HepG2 (cell line): ENCODE results near the gene PERP. TPM values are rescaled to one million over a fixed set of nuclear protein-coding genes. Genes with fewer than 3 reads are reported as not detected.

ENCODE experiments used
- ATRX ChIP-seq: sonication (generic); formaldehyde crosslinking; IDR thresholded peaks from 2 replicates; pipeline ENCODE4 v1.4.0; 2020; ENCODE audit warnings: missing genetic modification reagents, borderline replicate concordance
- BRF2 ChIP-seq: sonication (generic); formaldehyde crosslinking; IDR thresholded peaks from 2 replicates; pipeline ENCODE4 v1.8.1; 2022; ENCODE audit warnings: mild to moderate bottlenecking, missing genetic modification reagents
- CCAR2 ChIP-seq: fragments of 200-400 bp; formaldehyde crosslinking; optimal IDR thresholded peaks from 2 replicates; pipeline ENCODE3; 2018; ENCODE audit warnings: low read depth, mild to moderate bottlenecking, low read length, moderate library complexity
- CTCF ChIP-seq: sonication (generic); formaldehyde crosslinking; IDR thresholded peaks from 2 replicates; pipeline ENCODE4 v1.5.0; 2020; ENCODE audit warnings: mild to moderate bottlenecking, missing genetic modification reagents, moderate library complexity
- FOXA3 ChIP-seq: IDR thresholded peaks from 2 replicates; pipeline ENCODE4 v1.6.1; 2016; ENCODE audit warnings: missing genetic modification reagents, missing compliant biosample characterization
- GTF2F1 ChIP-seq: fragments of 150-350 bp; IDR thresholded peaks from 2 replicates; pipeline ENCODE4 v1.6.1; 2014; ENCODE audit warnings: low read length
- IRF2 ChIP-seq: IDR thresholded peaks from 2 replicates; pipeline ENCODE4 v1.6.1; 2018; ENCODE audit warnings: missing genetic modification reagents, missing compliant biosample characterization
- KIAA2018 ChIP-seq: sonication (generic); formaldehyde crosslinking; IDR thresholded peaks from 2 replicates; pipeline ENCODE4 v1.5.0; 2020; ENCODE audit warnings: mild to moderate bottlenecking, missing genetic modification reagents, borderline replicate concordance
- KLF9 ChIP-seq: IDR thresholded peaks from 2 replicates; pipeline ENCODE4 v1.6.1; 2016; ENCODE audit warnings: low read depth
- TGIF2 ChIP-seq: IDR thresholded peaks from 2 replicates; pipeline ENCODE4 v1.6.1; 2016; ENCODE audit warnings: control low read depth, missing compliant biosample characterization
- THYN1 ChIP-seq: sonication (generic); formaldehyde crosslinking; IDR thresholded peaks from 2 replicates; pipeline ENCODE4 v1.8.1; 2023; ENCODE audit warnings: low read depth, mild to moderate bottlenecking, moderate library complexity, missing genetic modification reagents, borderline replicate concordance
- TRIM22 ChIP-seq: fragments of 450-650 bp; IDR thresholded peaks from 2 replicates; pipeline ENCODE4 v1.6.1; 2017
- ZBTB37 ChIP-seq: sonication (generic); formaldehyde crosslinking; IDR thresholded peaks from 2 replicates; pipeline ENCODE4 v1.4.0; 2020; ENCODE audit warnings: mild to moderate bottlenecking, missing genetic modification reagents
- ZEB1 ChIP-seq: IDR thresholded peaks from 2 replicates; pipeline ENCODE4 v1.6.1; 2012; ENCODE audit warnings: mild to moderate bottlenecking, low read depth, inconsistent platforms; ENCODE audit not compliant: insufficient replicate concordance
- ZNF317 ChIP-seq: sonication (generic); formaldehyde crosslinking; IDR thresholded peaks from 2 replicates; pipeline ENCODE4 v1.5.0; 2020; ENCODE audit warnings: mild to moderate bottlenecking, missing genetic modification reagents
- ZNF792 ChIP-seq: IDR thresholded peaks from 2 replicates; pipeline ENCODE4 v1.6.1; 2016
- polyA plus RNA-seq, 8 experiments: library from polyadenylated mRNA; depleted of rRNA in 3 of 8; stranded (reverse) in 7 of 8; unstranded in 1 of 8; fragments of >200 nt; fragmentation: Illumina TruSeq in 4 of 8; extraction: Trizol in 4 of 8; gene quantifications; 2 replicates each; pipeline versions ENCODE4 v1.2.1 to v1.2.3, GENCODE V29; 2011 to 2016; ENCODE audit warnings: low read depth in 4 of 8, missing spikeins in 1 of 8, mixed read lengths in 1 of 8; ENCODE audit not compliant: insufficient read depth in 1 of 8
- total RNA-seq, 5 experiments: library from RNA; depleted of rRNA; stranded (reverse); fragments of >200 nt; fragmentation: Illumina TruSeq; extraction: Trizol; gene quantifications; 2 replicates each; pipeline ENCODE4 v1.2.3, GENCODE V29; 2016; ENCODE audit warnings: low read depth in 1 of 5

Gene PERP
- total and polyA plus RNA-seq, 2 of the 13 experiments (the other 11 are each of a cell fraction or from before 2014, with no cell fraction given), result 26.0 to 53.0 TPM

- no peak for TF ChIP-seq KIAA2018
- no peak for TF ChIP-seq GTF2F1
- TF ChIP-seq ZBTB37, result peak; percentile 91
- TF ChIP-seq ZNF792 (CRISPR knock-in tag), result 0 out of 2 replicates have a peak, but pooled peaks have one; percentile 64
- TF ChIP-seq ZEB1, result peak; percentile 7
- TF ChIP-seq THYN1 (CRISPR knock-in tag), result peak; percentile 13; the same call in 1 of the 2 replicates
- peak; percentile 60; the same call in 1 of the 2 replicates for TF ChIP-seq TGIF2
- no peak for TF ChIP-seq BRF2 (CRISPR knock-in tag)
- TF ChIP-seq CCAR2, result no peak
- peak; percentile 56; the same call in 1 of the 2 replicates for TF ChIP-seq ZNF317 (CRISPR knock-in tag)
- TF ChIP-seq KLF9 (CRISPR knock-in tag), result peak; percentile 86; the same call in 1 of the 2 replicates
- TF ChIP-seq IRF2 (CRISPR knock-in tag), result peak; percentile 93
- TF ChIP-seq ATRX (CRISPR knock-in tag), result no peak
- TF ChIP-seq TRIM22, result no peak
- TF ChIP-seq CTCF (CRISPR knock-in tag), result 0 out of 2 replicates have a peak, but pooled peaks have one; percentile 15
- peak; percentile 100 for TF ChIP-seq FOXA3 (CRISPR knock-in tag)
These were observed 20.5 kb downstream of the PERP start (continued) for GRCh38 chr6:138086573-138087196.
